ENCODE results near the gene APBA2. TPM values are rescaled to one million over a fixed set of nuclear protein-coding genes. Genes with fewer than 3 reads are reported as not detected.

The APBA2 gene
- total and polyA plus RNA-seq, 10 of the 15 experiments (the other 5 are each of a cell fraction or from before 2014, with no cell fraction given): 0.06 to 0.26 (median 0.07) TPM; not detected in 7

DNA sequence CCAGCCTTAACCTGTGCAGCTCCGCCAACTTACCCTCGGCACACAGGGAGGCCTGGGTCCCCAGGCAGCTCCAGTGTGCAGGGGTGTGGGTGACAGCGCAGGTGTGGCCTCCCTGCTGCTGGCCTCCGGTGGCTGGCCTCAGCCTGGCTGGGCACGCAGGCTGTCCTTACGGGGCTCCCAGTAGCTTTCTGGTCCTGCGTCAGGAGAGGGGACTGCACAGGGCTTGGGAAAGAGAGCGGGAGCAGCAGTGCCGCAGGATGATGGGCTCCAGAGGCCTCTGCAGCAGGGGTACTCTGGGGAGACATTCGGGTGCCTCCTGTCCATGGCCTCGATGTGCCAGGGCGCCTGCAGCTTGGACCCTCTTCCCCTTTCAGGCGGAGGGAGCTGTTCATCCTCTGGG lies 9.4 kb downstream of the APBA2 start:
- ATAC-seq (no peak), FAIRE-seq (no peak), DNase-seq (ENCODE audit: low read depth, low spot score) (no peak)
- SMC1A ChIA-PET (ENCODE audit: uncharacterized antibody, unreplicated experiment): no interaction called here
- H3K4me2 ChIP-seq (ENCODE audit: control insufficient read depth, insufficient read depth): no peak overlapping the region
- RAD21 ChIA-PET (ENCODE audit: unreplicated experiment): no interaction called here
- WGBS (ENCODE audit: insufficient coverage, insufficient replicate concordance, low lambda C conversion rate, missing lambda C conversion rate): 37% methylated on average over 13 of the region's 13 CpGs
- CTCF ChIA-PET: no interaction called here
- no peaks in the 10 kb centered on the region for H4K20me1 ChIP-seq (ENCODE audit: control insufficient read depth, insufficient read depth)
- no TSS peak for BruUV-seq (replicated peaks)
- in situ Hi-C loops (cut with MboI): no loop called here
- intact Hi-C loops (cut with micrococcal nuclease; ENCODE audit: unreplicated experiment): no loop called here
- no peak overlapping the region for H3K4me3 ChIP-seq
- POLR2A ChIA-PET: no interaction called here
- no peaks in the 10 kb centered on the region for H3K79me2 ChIP-seq (ENCODE audit: control insufficient read depth, insufficient read depth, low read length)
- no peaks in the 10 kb centered on the region; a peak in 1 of 4 replicates for H3K27me3 ChIP-seq (replicated peaks in 1 of 2; ENCODE audit: control insufficient read depth in 2 of 2, insufficient read depth in 2 of 2, low read length in 1 of 2)
- no peaks in the 10 kb centered on the region for H3K4me1 ChIP-seq (ENCODE audit: control insufficient read depth, insufficient read depth, low read length)
- no peaks in the 10 kb centered on the region for H3K9me3 ChIP-seq (replicated peaks; ENCODE audit: control insufficient read depth, insufficient read depth, low read length)
- no peak overlapping the region for H3K27ac ChIP-seq (ENCODE audit: control insufficient read depth, insufficient read depth)
- H3K36me3 ChIP-seq (ENCODE audit: control insufficient read depth in 2 of 2, insufficient read depth in 2 of 2, low read length in 1 of 2): no peaks in the 10 kb centered on the region
- H2AFZ ChIP-seq (ENCODE audit: control insufficient read depth, low read depth, low read length): no peak overlapping the region
- TF ChIP-seq PAX5 (IDR thresholded peaks at IDR 0.05; ENCODE audit: borderline replicate concordance, low read depth, low read length) (no peak), RCOR1 (conservative IDR thresholded peaks at IDR 0.05; ENCODE audit: low read depth, low read length) (no peak)
- no peak overlapping the region for H3K9ac ChIP-seq (ENCODE audit: control insufficient read depth, insufficient read depth, low read length)

DNA sequence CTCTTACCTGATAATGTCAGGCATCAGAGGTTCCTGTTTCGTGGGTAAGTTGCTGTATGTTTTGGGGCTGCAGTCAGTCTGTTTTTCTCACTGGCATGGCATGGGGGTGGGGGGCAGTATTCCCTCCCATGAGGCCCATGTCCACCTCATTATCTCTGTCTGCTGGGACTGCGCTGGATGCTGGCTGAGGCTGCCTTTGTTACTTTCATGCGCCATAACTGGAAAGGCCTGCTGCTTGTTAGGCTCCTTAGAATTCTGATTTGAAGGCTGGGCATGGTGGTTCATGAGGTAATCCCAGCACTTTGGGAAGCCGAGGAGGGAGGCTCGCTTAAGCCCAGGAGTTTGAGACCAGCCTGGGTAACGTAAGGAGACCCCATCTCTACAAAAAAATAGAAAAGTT lies 9.8 kb downstream of the APBA2 start:
- H3K4me1 ChIP-seq (ENCODE audit: control insufficient read depth, insufficient read depth, low read length): no peaks in the 10 kb centered on the region
- no peak overlapping the region for H3K27ac ChIP-seq (ENCODE audit: control insufficient read depth, insufficient read depth)
- no peak overlapping the region for H3K4me2 ChIP-seq (ENCODE audit: control insufficient read depth, insufficient read depth)
- WGBS (ENCODE audit: insufficient coverage, insufficient replicate concordance, low lambda C conversion rate, missing lambda C conversion rate): 38% methylated on average over 6 of the region's 6 CpGs
- H3K36me3 ChIP-seq (ENCODE audit: control insufficient read depth in 2 of 2, insufficient read depth in 2 of 2, low read length in 1 of 2): no peaks in the 10 kb centered on the region
- SMC1A ChIA-PET (ENCODE audit: uncharacterized antibody, unreplicated experiment): no interaction called here
- H2AFZ ChIP-seq (ENCODE audit: control insufficient read depth, low read depth, low read length): no peak overlapping the region
- H3K27me3 ChIP-seq (replicated peaks in 1 of 2; ENCODE audit: control insufficient read depth in 2 of 2, insufficient read depth in 2 of 2, low read length in 1 of 2): no peaks in the 10 kb centered on the region; a peak in 1 of 4 replicates
- no peaks in the 10 kb centered on the region for H4K20me1 ChIP-seq (ENCODE audit: control insufficient read depth, insufficient read depth)
- DNase-seq (ENCODE audit: low read depth, low spot score) (no peak), ATAC-seq (no peak), FAIRE-seq (no peak)
- BruUV-seq (replicated peaks): no TSS peak
- intact Hi-C loops (cut with micrococcal nuclease; ENCODE audit: unreplicated experiment) (no loop called here), in situ Hi-C loops (cut with MboI) (no loop called here)
- CTCF ChIA-PET: no interaction called here
- POLR2A ChIA-PET: no interaction called here
- H3K9me3 ChIP-seq (replicated peaks; ENCODE audit: control insufficient read depth, insufficient read depth, low read length): no peaks in the 10 kb centered on the region
- RAD21 ChIA-PET (ENCODE audit: unreplicated experiment): no interaction called here
- TF ChIP-seq, protein P1, sequence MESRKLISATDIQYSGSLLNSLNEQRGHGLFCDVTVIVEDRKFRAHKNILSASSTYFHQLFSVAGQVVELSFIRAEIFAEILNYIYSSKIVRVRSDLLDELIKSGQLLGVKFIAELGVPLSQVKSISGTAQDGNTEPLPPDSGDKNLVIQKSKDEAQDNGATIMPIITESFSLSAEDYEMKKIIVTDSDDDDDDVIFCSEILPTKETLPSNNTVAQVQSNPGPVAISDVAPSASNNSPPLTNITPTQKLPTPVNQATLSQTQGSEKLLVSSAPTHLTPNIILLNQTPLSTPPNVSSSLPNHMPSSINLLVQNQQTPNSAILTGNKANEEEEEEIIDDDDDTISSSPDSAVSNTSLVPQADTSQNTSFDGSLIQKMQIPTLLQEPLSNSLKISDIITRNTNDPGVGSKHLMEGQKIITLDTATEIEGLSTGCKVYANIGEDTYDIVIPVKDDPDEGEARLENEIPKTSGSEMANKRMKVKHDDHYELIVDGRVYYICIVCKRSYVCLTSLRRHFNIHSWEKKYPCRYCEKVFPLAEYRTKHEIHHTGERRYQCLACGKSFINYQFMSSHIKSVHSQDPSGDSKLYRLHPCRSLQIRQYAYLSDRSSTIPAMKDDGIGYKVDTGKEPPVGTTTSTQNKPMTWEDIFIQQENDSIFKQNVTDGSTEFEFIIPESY (IDR thresholded peaks at IDR 0.05): no peak
- no peak for TF ChIP-seq PAX8 (IDR thresholded peaks at IDR 0.05)
- TF ChIP-seq ZNF217 (IDR thresholded peaks at IDR 0.05): no peak
- TF ChIP-seq CHD2 (IDR thresholded peaks at IDR 0.05; ENCODE audit: borderline replicate concordance, low read depth, low read length): no peak
- no peaks in the 10 kb centered on the region for H3K79me2 ChIP-seq (ENCODE audit: control insufficient read depth, insufficient read depth, low read length)
- H3K9ac ChIP-seq (ENCODE audit: control insufficient read depth, insufficient read depth, low read length): no peak overlapping the region
- no peak overlapping the region for H3K4me3 ChIP-seq
